Activated naive CD4-positive, alpha-beta T cell (primary cell): ENCODE results near the gene FUCA2.
"Not testable (repeated sequence)": the region's sequence is repeated elsewhere in the genome, so short reads cannot be mapped to it uniquely, and the experiment has no call there.

Experiments
- DNase-seq, 4 experiments: peaks; one replicate each; lab custom pipeline; 2025; lab: John Stamatoyannopoulos, UW

FUCA2 gene

DNA sequence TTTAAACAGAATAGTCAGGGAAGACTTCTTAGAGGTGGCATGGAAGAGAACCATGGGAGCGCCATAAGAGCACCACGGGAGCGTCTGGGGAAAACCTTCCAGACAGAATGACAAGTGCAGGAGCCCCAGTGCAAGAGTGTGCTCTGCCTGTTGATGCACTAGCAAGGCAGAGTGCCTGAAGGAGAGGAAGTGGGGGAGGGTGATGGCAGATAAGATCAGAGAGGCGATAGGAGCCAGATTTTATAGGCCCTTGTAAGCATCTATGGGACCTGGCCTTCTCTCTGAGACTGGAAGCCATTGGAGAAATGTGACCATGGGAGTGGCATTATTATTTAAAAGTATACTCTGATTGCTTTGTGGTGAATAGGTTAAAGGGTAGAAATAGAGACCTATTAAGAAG, 13.1 kb downstream of the FUCA2 start:
- DNase-seq, result peak in 1 of 4 experiments; percentile 4

DNA sequence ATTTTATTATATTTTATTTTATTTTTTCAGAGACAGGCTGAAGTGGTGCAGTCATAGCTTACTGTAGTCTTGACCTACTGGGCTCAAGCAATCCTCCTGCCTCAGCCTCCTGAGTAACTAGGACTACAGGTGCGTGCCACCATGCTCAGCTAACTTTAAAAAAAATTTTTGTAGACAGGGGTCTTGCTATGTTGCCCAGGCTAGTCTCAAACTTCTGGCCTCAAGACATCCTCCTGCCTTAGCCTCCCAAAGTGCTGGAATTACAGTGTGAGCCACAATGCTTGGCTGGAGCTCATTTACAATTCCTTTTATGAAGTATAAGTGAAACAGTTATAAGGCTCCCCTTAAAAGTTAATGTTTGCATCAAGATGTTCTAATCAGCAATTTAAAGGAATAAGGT, 14.5 kb downstream of the FUCA2 start:
- DNase-seq, result no peak

DNA sequence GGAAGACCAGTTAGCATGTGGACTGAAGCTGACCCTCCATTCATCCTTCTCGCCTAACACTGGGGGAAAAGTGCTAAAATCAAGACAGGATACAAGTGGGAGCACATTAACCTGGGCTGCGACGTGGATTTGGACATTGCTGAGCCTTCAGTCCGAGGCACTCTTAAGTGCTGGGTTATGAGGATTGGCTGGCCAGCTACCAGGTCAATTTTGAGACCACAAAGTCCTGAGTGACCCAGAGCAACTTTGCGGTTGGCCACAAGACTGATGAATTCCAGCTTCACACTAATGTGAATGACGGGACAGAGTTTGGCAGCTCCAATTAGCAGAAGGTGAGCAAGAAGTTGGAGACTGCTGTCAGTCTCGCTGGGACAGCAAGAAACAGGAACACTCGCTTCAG, 20.7 kb downstream of the FUCA2 start:
- no peak for DNase-seq

DNA sequence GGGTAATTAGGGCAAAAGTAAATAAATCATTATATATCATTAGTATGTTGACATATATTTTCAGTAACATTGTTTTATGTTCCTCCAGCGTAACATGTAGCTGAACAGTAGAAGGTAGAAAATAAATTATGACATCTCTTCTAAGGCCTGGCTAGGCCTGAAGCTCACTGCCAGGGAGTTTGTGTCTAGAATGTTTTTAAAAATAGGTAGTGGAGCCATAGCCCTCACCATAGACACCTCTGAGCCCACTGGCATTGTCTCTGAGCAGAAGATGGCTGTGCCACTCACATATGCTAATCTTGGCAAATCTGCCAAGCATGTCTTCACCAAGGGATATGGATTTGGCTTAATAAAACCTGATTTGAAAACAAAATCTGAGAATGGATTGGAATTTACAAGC, 21.3 kb downstream of the FUCA2 start:
- DNase-seq, result no peak

DNA sequence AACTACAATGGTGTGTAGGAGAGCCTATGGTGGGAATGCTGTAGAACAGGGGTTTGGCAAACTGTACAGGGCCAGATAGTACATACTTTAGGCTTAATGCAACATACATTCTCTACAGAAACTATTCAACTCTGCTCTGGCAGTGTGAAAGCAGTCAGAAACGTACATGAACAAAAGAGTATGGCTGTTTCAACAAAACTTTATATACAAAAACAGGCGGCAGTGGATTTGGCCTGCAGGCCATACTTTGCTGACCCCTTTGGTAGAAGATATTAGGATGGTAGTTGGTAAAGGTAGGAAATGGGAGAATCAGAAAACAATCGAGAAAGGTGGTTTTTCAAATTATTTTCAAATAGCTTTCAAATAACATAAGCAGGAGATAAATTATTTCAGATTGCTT, 24.8 kb downstream of the FUCA2 start:
- no peak for DNase-seq

DNA sequence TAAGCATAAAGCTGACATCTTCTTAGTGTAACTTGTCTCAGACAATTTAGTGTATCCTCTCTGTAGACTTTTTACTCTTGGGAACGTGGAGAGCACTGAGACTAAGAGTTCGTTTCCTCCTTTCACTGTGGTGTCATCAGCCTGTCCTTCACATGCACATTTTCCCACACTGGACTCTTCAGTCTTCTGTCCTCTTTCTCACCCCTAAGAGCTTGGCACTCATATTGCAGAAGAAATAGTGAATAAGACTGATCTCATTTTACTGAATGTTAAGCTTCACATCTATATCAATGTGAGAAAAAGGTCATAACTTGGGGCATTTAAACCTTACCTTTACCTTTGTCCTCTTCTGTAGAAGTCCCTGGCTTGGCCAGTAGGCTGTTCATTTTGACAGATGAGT, 25.6 kb downstream of the FUCA2 start:
- no peak for DNase-seq

DNA sequence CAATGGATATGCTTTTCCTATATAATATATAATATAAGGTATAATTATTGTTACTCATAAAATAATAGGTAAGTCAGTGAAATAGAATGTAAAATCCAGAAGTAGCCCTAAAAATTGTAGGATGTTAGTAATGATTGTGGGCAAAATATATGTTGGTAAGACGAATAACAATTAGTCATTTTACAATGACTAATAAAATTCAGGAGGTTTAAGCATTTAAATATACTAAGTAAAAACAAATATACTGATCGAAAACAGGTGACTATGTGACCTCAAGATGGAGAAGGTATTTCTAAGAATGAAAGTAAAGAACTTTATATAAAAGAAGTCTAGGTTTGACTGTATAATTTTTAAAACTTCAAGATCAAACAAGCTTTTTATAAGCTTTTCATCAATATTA, 28.9 kb downstream of the FUCA2 start:
- no peak for DNase-seq

DNA sequence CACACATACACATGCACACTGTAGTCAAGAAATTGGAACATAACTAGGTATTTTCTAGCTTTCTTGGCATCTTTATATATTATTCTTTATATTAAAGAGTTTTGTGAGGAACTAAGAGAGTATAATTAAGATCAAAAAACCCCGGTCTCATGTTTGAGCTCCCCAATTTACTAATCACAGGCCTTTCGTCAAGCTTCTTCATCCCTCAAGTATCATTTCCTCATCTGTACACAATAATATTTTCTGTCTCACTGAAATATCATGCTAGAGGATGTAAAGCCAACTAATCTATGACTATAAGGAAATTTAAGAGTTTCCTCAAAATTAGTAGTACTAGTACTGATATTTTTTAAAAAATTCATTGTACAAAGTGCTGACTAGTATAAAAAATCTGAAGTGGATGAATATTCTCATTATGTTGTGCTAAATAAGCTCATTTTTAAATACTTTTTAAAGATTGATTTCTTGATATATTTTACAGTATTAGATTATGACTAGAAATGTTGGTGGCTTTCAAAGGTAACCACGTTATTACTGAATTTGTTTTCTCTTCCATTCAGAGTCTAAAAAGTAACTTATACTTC, 32.9 kb downstream of the FUCA2 start:
- no peak for DNase-seq

DNA sequence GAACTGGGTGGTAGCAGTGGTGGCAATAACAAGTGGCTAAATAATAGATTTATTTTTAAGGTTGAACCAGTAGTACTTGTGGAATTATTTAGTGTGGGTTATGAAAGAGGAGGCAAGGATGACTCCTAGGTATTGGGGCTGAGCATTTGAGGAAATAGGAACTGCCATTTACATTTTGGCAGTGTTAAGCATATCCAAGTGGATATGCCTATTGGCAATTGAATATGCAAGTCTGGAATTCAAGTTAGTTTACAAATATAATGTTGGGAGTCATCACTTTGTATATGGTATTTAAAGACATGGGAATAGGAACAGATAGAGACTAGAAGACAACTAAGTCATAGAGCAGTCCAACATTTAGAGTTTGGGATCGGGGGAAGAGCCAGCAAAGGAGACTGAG, 35.0 kb downstream of the FUCA2 start:
- no peak for DNase-seq

DNA sequence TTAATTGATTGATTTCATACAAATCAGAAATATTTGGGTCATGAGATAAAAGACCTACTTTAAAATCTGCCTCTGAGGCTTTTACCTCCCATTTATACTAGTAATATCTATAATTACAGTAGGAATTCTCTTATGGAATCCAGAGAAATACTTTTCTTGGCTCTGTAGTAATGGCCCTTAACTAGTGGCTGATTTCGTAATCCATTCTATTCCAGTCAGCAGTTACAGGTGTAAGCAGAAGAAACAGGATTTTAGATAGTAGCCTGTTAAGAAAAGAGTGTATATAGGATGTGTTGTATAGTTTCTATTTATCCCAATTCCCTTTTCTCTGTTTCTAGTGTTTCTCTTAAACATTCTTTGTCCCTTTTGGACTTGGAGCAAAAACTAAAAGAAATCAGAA, 39.7 kb downstream of the FUCA2 start:
- no peak for DNase-seq

DNA sequence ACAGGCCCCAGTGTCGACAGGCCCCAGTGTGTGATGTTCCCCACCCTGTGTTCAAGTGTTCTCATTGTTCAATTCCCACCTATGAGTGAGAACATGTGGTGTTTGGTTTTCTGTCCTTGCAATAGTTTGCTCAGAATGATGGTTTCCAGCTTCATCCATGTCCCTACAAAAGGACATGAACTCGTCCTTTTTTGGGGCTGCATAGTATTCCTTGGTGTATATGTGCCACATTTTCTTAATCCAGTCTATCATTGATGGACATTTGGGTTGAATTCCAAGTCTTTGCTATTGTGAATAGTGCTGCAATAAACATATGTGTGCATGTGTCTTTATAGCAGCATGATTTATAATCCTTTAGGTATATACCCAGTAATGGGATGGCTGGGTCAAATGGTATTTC, 42.7 kb downstream of the FUCA2 start:
- DNase-seq, result not testable (repeated sequence)

DNA sequence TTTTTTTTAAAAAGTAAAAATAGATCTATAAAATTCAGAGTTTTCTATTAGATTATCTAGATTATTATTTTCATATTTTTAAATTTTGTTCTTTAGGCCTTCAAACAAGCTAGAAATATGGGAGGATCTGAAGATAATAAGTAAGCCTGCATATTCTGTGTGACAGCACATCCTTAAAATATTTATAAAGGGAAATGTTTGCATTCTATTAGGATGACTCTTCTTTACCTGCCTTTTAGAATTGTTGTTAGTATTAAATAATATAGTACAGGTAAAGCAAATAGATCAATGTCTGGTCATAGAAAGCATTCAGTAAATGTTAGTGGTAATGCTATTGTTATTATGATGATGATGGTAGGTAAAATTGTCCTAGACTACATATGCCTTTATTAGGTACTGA, 43.5 kb downstream of the FUCA2 start:
- no peak for DNase-seq

DNA sequence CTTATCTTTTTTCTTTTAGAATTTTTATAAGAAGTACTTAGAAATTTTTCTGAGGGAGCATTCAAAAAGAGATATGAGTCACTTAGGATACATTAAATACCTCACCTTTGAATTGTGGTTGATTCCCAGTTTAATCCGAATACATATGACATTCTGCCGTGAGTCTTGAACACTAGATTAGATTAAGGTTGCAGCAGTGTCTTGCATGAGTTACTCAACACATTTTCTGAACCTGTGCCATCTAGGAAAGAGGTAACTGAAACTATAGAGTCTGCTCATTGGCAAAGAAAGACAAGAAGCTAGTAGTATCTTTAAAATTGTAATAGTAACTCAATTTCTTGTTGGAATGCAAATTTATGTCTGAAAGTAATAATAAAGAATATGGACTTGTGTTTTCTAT, 46.0 kb downstream of the FUCA2 start:
- DNase-seq, result no peak

DNA sequence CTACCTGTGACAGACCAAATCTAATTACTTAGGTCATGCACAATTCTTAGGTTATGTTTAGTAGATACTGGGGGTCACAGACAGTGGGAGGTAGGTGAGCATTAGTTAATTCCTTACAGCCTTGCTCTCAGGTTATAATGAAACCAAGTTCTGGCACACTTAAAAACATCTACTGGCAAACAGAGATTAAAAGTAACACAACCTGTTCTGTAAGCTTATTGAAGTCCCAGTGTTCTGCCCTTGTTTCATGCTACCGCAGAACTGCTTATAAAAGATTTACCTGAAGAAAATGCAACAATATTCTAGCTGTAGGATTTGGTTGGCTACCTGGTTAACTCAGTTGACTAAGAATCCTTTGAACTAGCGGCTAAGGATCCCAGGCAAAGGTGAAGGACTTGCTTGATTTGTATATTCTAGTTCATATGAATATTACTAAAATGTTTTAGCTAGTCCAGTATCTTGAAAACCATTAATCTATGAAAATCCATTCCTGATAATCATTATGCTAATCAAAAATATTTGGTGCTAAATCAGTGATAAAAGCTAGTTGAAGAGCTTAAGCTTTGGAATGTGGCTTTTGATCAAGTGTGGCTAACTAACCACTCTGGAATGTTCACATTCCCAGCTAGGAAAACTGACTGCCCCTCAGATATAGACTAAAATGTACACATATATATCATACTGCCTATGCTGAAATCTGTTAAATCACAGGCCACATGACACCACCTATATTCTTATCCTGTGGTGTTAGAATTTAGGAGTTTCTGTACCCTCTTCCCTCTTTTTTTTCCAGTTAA, 53.8 kb downstream of the FUCA2 start:
- no peak for DNase-seq

DNA sequence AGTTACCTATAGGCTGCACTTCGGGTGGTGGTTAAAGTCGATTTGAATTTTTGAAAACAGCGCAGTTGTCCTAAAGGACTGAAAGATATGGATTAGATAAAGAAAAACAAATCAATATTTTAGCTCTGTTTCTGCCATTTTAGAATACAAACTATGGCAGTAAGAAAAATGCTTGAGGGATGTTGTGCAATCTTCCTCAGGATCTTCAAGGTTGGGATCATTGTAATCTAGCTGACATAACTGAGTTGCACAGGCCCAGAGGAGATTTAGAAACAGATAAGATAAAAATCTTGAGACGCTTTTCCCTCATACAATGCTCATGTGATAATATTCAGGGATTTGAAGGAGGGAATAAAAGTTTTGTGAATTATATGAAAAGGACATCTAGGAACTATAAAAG, 60.0 kb downstream of the FUCA2 start:
- DNase-seq, result no peak

DNA sequence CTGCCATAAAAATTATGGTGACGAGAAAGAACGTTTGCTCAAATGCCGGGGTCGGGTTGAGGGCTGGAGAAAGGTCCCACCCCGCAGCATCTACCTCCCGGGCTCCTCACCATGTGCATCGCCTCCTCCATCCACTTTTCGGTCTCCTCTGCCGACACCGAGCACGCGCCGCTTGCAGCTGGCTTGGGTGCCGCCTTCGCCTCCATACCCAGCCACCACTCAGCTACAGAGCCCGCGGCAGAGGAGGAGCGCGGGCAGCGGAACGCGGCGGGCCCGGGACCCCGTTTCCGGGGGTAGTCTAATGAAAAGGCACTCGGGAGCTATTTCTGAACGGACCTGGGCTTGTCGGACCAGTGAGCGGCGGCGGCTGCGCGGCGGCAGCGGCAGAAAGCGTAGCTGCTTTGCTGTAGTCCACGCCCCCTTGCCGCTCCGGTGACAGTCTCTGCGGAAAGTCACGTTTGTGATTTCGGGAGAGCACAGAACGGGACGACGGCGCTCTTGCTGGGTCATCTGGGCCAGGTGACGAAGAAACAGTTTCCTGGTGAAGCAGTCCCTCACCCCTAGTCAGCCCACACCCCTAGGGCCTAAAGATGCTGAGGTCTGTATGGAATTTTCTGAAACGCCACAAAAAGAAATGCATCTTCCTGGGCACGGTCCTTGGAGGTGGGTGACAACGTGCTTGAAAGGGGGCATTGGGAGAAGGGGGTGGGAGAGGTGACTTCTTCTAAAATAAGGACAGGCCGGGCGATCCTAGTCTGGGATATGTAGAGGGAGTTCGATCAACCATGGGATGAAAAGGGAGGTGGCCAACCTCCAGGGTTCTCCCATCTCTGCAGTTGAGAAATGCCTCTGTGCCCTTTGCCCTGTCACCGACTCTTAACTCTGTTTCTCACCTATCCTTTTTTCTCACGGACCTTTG, 60.8 kb downstream of the FUCA2 start, which contains the start of the genes ADAT2 and PEX3:
TSS of gene ADAT2 (minus strand) at position 243 of the 919 bp plus-strand sequence. CDS start at position 206, 37 bp downstream.
TSS of gene PEX3 (plus strand) at position 353 of the 919 bp plus-strand sequence. CDS start at position 591, 238 bp downstream.
- DNase-seq, result peak; percentile 82 to 89 (median 84)

DNA sequence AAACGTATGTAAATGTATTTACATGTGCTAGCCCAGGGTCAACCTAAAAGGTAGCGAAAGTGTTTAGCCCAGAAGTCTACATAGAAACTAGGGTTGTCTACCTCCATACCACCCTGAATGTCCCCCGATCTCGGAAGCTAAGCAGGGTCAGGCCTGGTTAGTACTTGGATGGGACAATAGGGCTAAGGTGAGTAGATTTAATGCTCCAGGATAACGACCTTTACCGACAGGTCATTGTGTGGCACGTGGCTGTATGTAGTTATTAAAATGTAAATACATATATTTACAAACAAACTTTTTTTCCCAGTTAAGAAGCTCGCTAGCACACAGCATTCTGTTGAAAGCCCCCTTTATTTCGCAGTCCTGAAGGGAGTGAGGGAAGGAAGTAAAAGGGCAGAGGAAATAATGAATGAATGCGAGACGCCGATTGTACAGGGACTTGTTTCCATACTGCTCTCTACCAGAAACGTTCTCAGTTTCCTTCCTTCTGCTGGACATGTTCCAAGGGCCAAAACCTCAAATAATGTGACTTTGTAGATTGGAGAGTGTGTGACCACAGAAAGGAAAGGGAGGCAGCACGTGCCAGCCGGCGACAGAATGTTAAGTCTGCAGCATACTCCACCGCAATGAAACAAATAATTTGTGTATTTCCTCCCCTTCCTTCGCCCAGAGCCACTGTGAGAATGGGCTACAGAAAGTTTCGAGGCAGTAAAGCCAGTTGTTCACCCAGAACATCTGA, 61.6 kb downstream of the FUCA2 start:
- peak in 2 of 4 experiments; percentile 2 to 4 for DNase-seq

DNA sequence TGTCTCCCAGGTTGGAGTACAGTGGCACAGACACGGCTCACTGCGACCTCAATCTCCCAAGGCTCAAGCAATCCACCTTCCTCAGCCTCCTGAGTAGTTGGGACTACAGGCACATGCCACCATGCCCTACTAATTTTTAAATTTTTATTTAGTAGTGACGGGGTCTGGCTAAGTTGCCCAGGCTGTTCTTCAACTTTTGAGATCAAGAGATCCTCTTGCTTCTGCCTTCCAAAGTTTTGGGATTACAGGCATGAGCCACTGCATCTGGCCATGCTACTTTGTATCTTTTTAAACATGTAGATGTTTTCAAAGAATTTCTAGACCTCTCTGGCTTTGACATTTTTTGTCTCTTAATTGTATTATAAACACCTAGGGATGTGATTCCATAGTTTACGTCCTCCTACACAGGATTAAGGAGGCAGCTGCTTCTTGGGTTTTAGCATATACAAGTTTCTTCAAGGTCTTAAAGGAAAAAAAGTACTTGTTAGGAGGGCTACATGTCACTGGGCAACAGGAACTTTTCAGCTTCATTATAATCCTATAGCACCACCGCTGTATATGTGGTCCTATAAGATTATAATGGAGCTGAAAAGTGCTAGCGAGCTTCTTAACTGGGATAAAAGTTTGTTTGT, 62.3 kb downstream of the FUCA2 start:
- DNase-seq, result no peak

DNA sequence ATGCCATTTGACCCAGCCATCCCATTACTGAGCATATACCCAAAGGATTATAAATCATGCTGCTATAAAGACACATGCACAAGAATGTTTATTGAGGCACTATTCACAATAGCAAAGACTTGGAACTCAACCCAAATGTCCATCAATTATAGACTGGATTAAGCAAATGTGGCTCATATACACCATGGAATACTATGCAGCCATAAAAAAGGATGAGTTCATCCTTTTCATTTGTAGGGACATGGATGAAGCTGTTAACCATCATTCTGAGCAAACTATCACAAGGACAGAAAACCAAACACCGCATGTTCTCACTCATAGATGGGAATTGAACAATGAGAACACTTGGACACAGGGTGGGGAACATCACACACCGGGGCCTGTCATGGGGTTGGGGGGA, 63.7 kb downstream of the FUCA2 start:
- not testable (repeated sequence) for DNase-seq
